IMR-90 (cell line): Measurements from ENCODE around the gene KCTD12. TPM values are rescaled to one million over a fixed set of nuclear protein-coding genes. Genes with fewer than 3 reads are reported as not detected.

Experiments used
- ATAC-seq: fragments of 200-7000 bp; cut with Tn5 transposase; 2 replicates; pipeline ENCODE4 v1.9.1; 2020; ENCODE audit warnings: low read depth, mild to moderate bottlenecking, moderate library complexity
- BruUV-seq: library from RNA; stranded (reverse); fragments of 400-500 nt; replicated peaks from 2 replicates; lab custom pipeline; 2021; lab: Mats Ljungman, UMichigan
- CTCF ChIA-PET: fragments of 300-600 bp; formaldehyde crosslinking; extraction: SDS; loops from one replicate; lab custom pipeline; 2021; ENCODE audit warnings: antibody characterized with exemption; lab: Yijun Ruan, JAX
- POLR2A ChIA-PET: fragments of 300-600 bp; sonication (Branson Sonifier 250); formaldehyde crosslinking; loops from one replicate; lab custom pipeline; 2022; ENCODE audit warnings: antibody characterized with exemption; ENCODE audit not compliant: unreplicated experiment; lab: Charles Lee
- DNase-seq: peaks from one replicate; pipeline ENCODE4 v3.0.0; 2013
- H2AFZ ChIP-seq: replicated peaks from 2 replicates; pipeline ENCODE3; 2013; ENCODE audit warnings: low read length, mild to moderate bottlenecking; ENCODE audit not compliant: poor library complexity
- H2AK5ac ChIP-seq: 2 replicates; pipeline ENCODE4 v1.6.1; 2013; ENCODE audit warnings: low read depth, low read length, inconsistent platforms
- H2AK9ac ChIP-seq: replicated peaks from 2 replicates; pipeline ENCODE3; 2013; ENCODE audit warnings: mild to moderate bottlenecking, low read depth, low read length, moderate library complexity; ENCODE audit not compliant: poor library complexity
- H2BK120ac ChIP-seq: 2 replicates; pipeline ENCODE4 v1.6.1; 2013; ENCODE audit warnings: low read depth, low read length, inconsistent platforms
- H2BK15ac ChIP-seq: 3 replicates; pipeline ENCODE4 v1.6.1; 2013; ENCODE audit warnings: low read depth, low read length, inconsistent platforms
- H2BK20ac ChIP-seq: 2 replicates; pipeline ENCODE4 v1.6.1; 2013; ENCODE audit warnings: low read depth, mild to moderate bottlenecking, inconsistent platforms, low read length, moderate library complexity
- H2BK5ac ChIP-seq: 2 replicates; pipeline ENCODE4 v1.6.1; 2013; ENCODE audit warnings: mild to moderate bottlenecking, low read depth, low read length, inconsistent platforms; ENCODE audit not compliant: poor library complexity, severe bottlenecking
- H3K14ac ChIP-seq: replicated peaks from 2 replicates; pipeline ENCODE4 v1.6.1; 2013; ENCODE audit warnings: low read depth, low read length, inconsistent platforms
- H3K18ac ChIP-seq: 2 replicates; pipeline ENCODE4 v1.6.1; 2013; ENCODE audit warnings: low read depth, low read length, control low read depth
- H3K23ac ChIP-seq: 2 replicates; pipeline ENCODE4 v1.6.1; 2013; ENCODE audit warnings: low read depth, low read length, inconsistent platforms
- H3K27ac ChIP-seq: 2 replicates; pipeline ENCODE4 v1.5.1; 2013; ENCODE audit warnings: mild to moderate bottlenecking, control low read depth, low read length; ENCODE audit not compliant: insufficient read depth
- H3K27me3 ChIP-seq: 2 replicates; pipeline ENCODE4 v1.6.1; 2013; ENCODE audit warnings: low read length; ENCODE audit not compliant: control insufficient read depth, insufficient read depth
- H3K36me3 ChIP-seq: 2 replicates; pipeline ENCODE4 v1.6.1; 2013; ENCODE audit warnings: low read length, mixed read lengths; ENCODE audit not compliant: control insufficient read depth, insufficient read depth
- H3K4ac ChIP-seq: 2 replicates; pipeline ENCODE4 v1.6.1; 2013; ENCODE audit warnings: low read depth, low read length, inconsistent platforms
- H3K4me1 ChIP-seq: 2 replicates; pipeline ENCODE4 v1.6.1; 2013; ENCODE audit warnings: low read length, mixed read lengths; ENCODE audit not compliant: control insufficient read depth, insufficient read depth
- H3K4me2 ChIP-seq: 2 replicates; pipeline ENCODE4 v1.6.1; 2013; ENCODE audit warnings: low read depth, mild to moderate bottlenecking, control low read depth, low read length, moderate library complexity
- H3K4me3 ChIP-seq: 2 replicates; pipeline ENCODE4 v1.5.1; 2013; ENCODE audit warnings: low read depth, mild to moderate bottlenecking, control low read depth, low read length, moderate library complexity; ENCODE audit not compliant: insufficient read depth
- H3K56ac ChIP-seq: 2 replicates; pipeline ENCODE4 v1.6.1; 2013; ENCODE audit warnings: low read length, inconsistent platforms; ENCODE audit not compliant: insufficient read depth; ENCODE audit errors: extremely low read depth
- H3K79me1 ChIP-seq, 2 experiments: 2 replicates each; pipeline ENCODE4 v1.6.1; 2013; ENCODE audit warnings: low read length in 2 of 2, inconsistent platforms in 1 of 2, low read depth in 1 of 2
- H3K9ac ChIP-seq: 2 replicates; pipeline ENCODE4 v1.6.1; 2013; ENCODE audit warnings: low read depth, low read length, control low read depth
- H3K9me1 ChIP-seq: 2 replicates; pipeline ENCODE4 v1.6.1; 2013; ENCODE audit warnings: low read length, inconsistent platforms; ENCODE audit not compliant: insufficient read depth
- H3K9me3 ChIP-seq: 2 replicates; pipeline ENCODE4 v1.6.1; 2013; ENCODE audit warnings: low read length; ENCODE audit not compliant: control insufficient read depth, insufficient read depth
- H4K20me1 ChIP-seq: 2 replicates; pipeline ENCODE4 v1.6.1; 2013; ENCODE audit warnings: low read length, inconsistent platforms; ENCODE audit not compliant: insufficient read depth
- H4K5ac ChIP-seq: 2 replicates; pipeline ENCODE4 v1.6.1; 2013; ENCODE audit warnings: mild to moderate bottlenecking, low read depth, low read length, control low read depth
- H4K8ac ChIP-seq, 2 experiments: 2 replicates each; pipeline ENCODE4 v1.6.1; 2013; ENCODE audit warnings: low read depth in 2 of 2, low read length in 2 of 2, control low read depth in 1 of 2, inconsistent platforms in 1 of 2
- H4K91ac ChIP-seq: 2 replicates; pipeline ENCODE4 v1.6.1; 2013; ENCODE audit warnings: low read depth, low read length, inconsistent platforms; ENCODE audit not compliant: insufficient read depth
- BHLHE40 ChIP-seq: fragments of 150-350 bp; IDR thresholded peaks from 2 replicates; pipeline ENCODE4 v1.6.1; 2016; ENCODE audit warnings: mild to moderate bottlenecking, low read depth, low read length
- CEBPB ChIP-seq: IDR thresholded peaks from 2 replicates; pipeline ENCODE4 v1.6.1; 2012; ENCODE audit warnings: low read depth, low read length, improper control_type of control experiment
- CHD1 ChIP-seq: IDR thresholded peaks from 2 replicates; pipeline ENCODE4 v1.6.1; 2012; ENCODE audit warnings: low read depth, low read length, improper control_type of control experiment
- FOS ChIP-seq: fragments of 150-350 bp; IDR thresholded peaks from 2 replicates; pipeline ENCODE4 v1.6.1; 2016; ENCODE audit warnings: low read depth, low read length
- MAFK ChIP-seq: IDR thresholded peaks from 2 replicates; pipeline ENCODE4 v1.6.1; 2012; ENCODE audit warnings: low read depth, low read length, improper control_type of control experiment
- MAZ ChIP-seq: IDR thresholded peaks from 2 replicates; pipeline ENCODE4 v1.6.1; 2012; ENCODE audit warnings: low read depth, mild to moderate bottlenecking, low read length, improper control_type of control experiment, moderate library complexity, borderline replicate concordance
- MXI1 ChIP-seq: IDR thresholded peaks from 2 replicates; pipeline ENCODE4 v1.6.1; 2012; ENCODE audit warnings: low read depth, mild to moderate bottlenecking, low read length, moderate library complexity, borderline replicate concordance
- NFE2L2 ChIP-seq: fragments of 150-350 bp; IDR thresholded peaks from 2 replicates; pipeline ENCODE4 v1.6.1; 2016; ENCODE audit warnings: low read depth, mild to moderate bottlenecking, low read length
- POLR2A ChIP-seq: IDR thresholded peaks from 2 replicates; pipeline ENCODE4 v1.6.1; 2012; ENCODE audit warnings: mild to moderate bottlenecking, low read depth, low read length
- RAD21 ChIP-seq: IDR thresholded peaks from 2 replicates; pipeline ENCODE4 v1.6.1; 2012; ENCODE audit warnings: low read length, improper control_type of control experiment
- RCOR1 ChIP-seq: IDR thresholded peaks from 2 replicates; pipeline ENCODE4 v1.6.1; 2012; ENCODE audit warnings: mild to moderate bottlenecking, low read length, improper control_type of control experiment; ENCODE audit not compliant: insufficient replicate concordance
- RFX5 ChIP-seq: IDR thresholded peaks from 2 replicates; pipeline ENCODE4 v1.8.0; 2012; ENCODE audit warnings: low read depth, mild to moderate bottlenecking, low read length, moderate library complexity
- SMC3 ChIP-seq: fragments of 150-350 bp; IDR thresholded peaks from 2 replicates; pipeline ENCODE4 v1.6.1; 2016; ENCODE audit warnings: low read depth, mild to moderate bottlenecking, antibody characterized with exemption, low read length, moderate library complexity
- WGBS, 2 experiments: methylation state at CpG; one replicate each; pipeline versions ENCODE4 v1.1.5 to v1.1.7; 2013; ENCODE audit warnings: missing lambda C conversion rate in 2 of 2; ENCODE audit not compliant: insufficient read length in 1 of 2; ENCODE audit errors: extremely low coverage in 2 of 2; 5-methylcytosine and 5-hydroxymethylcytosine counted together
- dilution Hi-C: fragments of 300-500 bp; cut with HindIII; formaldehyde crosslinking; loops from one replicate; pipeline ENCODE4 v1.14.3; 2018; ENCODE audit warnings: low sequenced_read_pairs; ENCODE audit not compliant: unreplicated experiment
- in situ Hi-C: fragments of 300-500 bp; cut with MboI; formaldehyde crosslinking; loops from 3 replicates; pipeline ENCODE4 v1.14.3; 2019; ENCODE audit warnings: low sequenced_read_pairs, inconsistent platforms, mixed read lengths
- intact Hi-C: fragments of 100-400 bp; cut with micrococcal nuclease; formaldehyde crosslinking; loops from 2 replicates; pipeline ENCODE4 v1.10.0; 2022
- polyA plus RNA-seq, 3 experiments: library from polyadenylated mRNA; depleted of rRNA; stranded (reverse); fragments of >200 nt; gene quantifications; 2 replicates each; pipeline ENCODE4 v1.2.3, GENCODE V29; 2012; ENCODE audit warnings: low replicate concordance in 1 of 3
- total RNA-seq: library from RNA; depleted of rRNA; stranded (reverse); fragments of >200 nt; gene quantifications from 2 replicates; pipeline ENCODE4 v1.2.3, GENCODE V29; 2012
- TF ChIP-seq, protein P1 (sequence below): conservative IDR thresholded peaks from 2 replicates; pipeline ENCODE4 v1.5.1; 2012; ENCODE audit warnings: mild to moderate bottlenecking, low read depth, low read length, improper control_type of control experiment
- TF ChIP-seq, protein P2 (sequence below): fragments of 150-350 bp; IDR thresholded peaks from 2 replicates; pipeline ENCODE4 v1.6.1; 2017; ENCODE audit warnings: mild to moderate bottlenecking, antibody characterized with exemption, low read length, low read depth
- TF ChIP-seq, protein P3 (sequence below): fragments of 150-350 bp; IDR thresholded peaks from 2 replicates; pipeline ENCODE4 v1.6.1; 2016; ENCODE audit warnings: low read depth, mild to moderate bottlenecking, low read length, moderate library complexity, borderline replicate concordance

The KCTD12 gene
- total and polyA plus RNA-seq, 2 of the 4 experiments (the other 2 are of a cell fraction), result 1.8 to 1.9 TPM

DNA sequence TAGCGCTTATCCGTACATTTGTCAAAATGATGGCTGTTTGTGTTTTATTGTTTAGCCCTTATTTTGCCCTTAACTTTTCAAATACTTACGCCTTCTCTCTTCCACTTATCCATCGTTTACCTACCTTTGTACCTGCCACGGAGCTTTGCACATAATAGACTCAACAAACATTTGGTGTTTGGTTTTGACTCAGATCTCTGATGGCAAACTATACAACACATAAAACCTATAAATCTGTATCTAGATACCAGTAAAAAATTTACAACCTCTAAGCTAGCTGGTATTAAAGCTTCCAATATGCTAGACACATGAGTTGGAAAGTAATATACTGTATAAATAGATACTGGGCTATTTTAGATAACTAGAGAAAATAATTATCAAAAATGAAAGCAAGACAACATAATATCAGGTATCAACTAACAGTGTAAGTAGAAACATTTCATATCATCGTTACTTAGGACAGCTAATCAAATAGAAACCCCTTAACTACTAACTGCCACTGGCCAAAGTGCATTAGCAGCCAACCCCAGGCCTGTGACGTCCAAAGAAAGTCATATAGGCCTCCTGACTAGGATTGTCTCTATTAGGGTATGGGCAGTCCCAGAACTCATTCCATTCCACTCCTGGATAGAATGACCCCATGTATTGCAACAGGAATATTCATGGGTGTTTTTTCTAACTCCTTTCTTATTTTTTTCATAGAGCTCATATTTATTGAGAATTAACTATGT is 53.8 kb downstream of the KCTD12 start:
- H3K56ac ChIP-seq, result no peak overlapping the region
- no peaks in the 10 kb centered on the region for H3K36me3 ChIP-seq
- intact Hi-C loops, result no loop called here
- no peaks in the 10 kb centered on the region for H3K9me3 ChIP-seq
- no peak overlapping the region for H2BK120ac ChIP-seq
- no peak overlapping the region for H2AK9ac ChIP-seq
- no peaks in the 10 kb centered on the region for H4K20me1 ChIP-seq
- H4K91ac ChIP-seq, result no peak overlapping the region
- H2BK15ac ChIP-seq, result no peak overlapping the region
- no peak overlapping the region for H3K23ac ChIP-seq
- in situ Hi-C loops, result no loop called here
- H3K9ac ChIP-seq, result no peak overlapping the region
- H4K8ac ChIP-seq, result no peak overlapping the region
- H2AK5ac ChIP-seq, result no peak overlapping the region
- H3K4me1 ChIP-seq, result peaks cover 12% of the 10 kb centered on the region
- H3K9me1 ChIP-seq, result peaks cover 9% of the 10 kb centered on the region; the same call in 1 of the 2 replicates
- H2BK20ac ChIP-seq, result no peak overlapping the region
- no peak for DNase-seq
- no TSS peak for BruUV-seq
- no peaks in the 10 kb centered on the region for H3K27me3 ChIP-seq
- no peaks in the 10 kb centered on the region for H3K79me1 ChIP-seq
- dilution Hi-C loops, result no loop called here
- H3K18ac ChIP-seq, result no peak overlapping the region
- 100% methylated on average over 2 of the region's 7 CpGs; no CpG with 5 or more reads in 1 of the 2 experiments for WGBS, 2 experiments
- no peak overlapping the region for H3K4me3 ChIP-seq
- no peak overlapping the region for H3K27ac ChIP-seq
- ATAC-seq, result no peak
- no peak for TF ChIP-seq MAFK
- TF ChIP-seq CEBPB, result no peak
- no peak for TF ChIP-seq SMC3
- no peak for TF ChIP-seq RCOR1
- TF ChIP-seq RAD21, result no peak
- TF ChIP-seq NFE2L2, result no peak
- TF ChIP-seq, protein P1, sequence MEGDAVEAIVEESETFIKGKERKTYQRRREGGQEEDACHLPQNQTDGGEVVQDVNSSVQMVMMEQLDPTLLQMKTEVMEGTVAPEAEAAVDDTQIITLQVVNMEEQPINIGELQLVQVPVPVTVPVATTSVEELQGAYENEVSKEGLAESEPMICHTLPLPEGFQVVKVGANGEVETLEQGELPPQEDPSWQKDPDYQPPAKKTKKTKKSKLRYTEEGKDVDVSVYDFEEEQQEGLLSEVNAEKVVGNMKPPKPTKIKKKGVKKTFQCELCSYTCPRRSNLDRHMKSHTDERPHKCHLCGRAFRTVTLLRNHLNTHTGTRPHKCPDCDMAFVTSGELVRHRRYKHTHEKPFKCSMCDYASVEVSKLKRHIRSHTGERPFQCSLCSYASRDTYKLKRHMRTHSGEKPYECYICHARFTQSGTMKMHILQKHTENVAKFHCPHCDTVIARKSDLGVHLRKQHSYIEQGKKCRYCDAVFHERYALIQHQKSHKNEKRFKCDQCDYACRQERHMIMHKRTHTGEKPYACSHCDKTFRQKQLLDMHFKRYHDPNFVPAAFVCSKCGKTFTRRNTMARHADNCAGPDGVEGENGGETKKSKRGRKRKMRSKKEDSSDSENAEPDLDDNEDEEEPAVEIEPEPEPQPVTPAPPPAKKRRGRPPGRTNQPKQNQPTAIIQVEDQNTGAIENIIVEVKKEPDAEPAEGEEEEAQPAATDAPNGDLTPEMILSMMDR, result no peak
- no peak for TF ChIP-seq MAZ
- no peak for TF ChIP-seq CHD1
- TF ChIP-seq POLR2A, result no peak
- no peak for TF ChIP-seq MXI1
- TF ChIP-seq BHLHE40, result no peak
- TF ChIP-seq RFX5, result no peak
- no peak for TF ChIP-seq FOS
- TF ChIP-seq, protein P2, sequence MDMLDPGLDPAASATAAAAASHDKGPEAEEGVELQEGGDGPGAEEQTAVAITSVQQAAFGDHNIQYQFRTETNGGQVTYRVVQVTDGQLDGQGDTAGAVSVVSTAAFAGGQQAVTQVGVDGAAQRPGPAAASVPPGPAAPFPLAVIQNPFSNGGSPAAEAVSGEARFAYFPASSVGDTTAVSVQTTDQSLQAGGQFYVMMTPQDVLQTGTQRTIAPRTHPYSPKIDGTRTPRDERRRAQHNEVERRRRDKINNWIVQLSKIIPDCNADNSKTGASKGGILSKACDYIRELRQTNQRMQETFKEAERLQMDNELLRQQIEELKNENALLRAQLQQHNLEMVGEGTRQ, result no peak
- TF ChIP-seq, protein P3, sequence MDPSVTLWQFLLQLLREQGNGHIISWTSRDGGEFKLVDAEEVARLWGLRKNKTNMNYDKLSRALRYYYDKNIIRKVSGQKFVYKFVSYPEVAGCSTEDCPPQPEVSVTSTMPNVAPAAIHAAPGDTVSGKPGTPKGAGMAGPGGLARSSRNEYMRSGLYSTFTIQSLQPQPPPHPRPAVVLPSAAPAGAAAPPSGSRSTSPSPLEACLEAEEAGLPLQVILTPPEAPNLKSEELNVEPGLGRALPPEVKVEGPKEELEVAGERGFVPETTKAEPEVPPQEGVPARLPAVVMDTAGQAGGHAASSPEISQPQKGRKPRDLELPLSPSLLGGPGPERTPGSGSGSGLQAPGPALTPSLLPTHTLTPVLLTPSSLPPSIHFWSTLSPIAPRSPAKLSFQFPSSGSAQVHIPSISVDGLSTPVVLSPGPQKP, result no peak
- H3K14ac ChIP-seq, result no peak overlapping the region
- H3K4me2 ChIP-seq, result no peak overlapping the region
- CTCF ChIA-PET, result no interaction called here
- no peak overlapping the region for H2AFZ ChIP-seq
- H3K4ac ChIP-seq, result no peak overlapping the region
- H2BK5ac ChIP-seq, result no peak overlapping the region
- POLR2A ChIA-PET, result no interaction called here
- no peak overlapping the region for H4K5ac ChIP-seq
